Measurements from ENCODE around the gene ARHGEF6. TPM values are rescaled to one million over a fixed set of nuclear protein-coding genes. Genes with fewer than 3 reads are reported as not detected.

ARHGEF6 gene
- total RNA-seq, 1 donor from 2014 or later: 4.7 TPM

DNA sequence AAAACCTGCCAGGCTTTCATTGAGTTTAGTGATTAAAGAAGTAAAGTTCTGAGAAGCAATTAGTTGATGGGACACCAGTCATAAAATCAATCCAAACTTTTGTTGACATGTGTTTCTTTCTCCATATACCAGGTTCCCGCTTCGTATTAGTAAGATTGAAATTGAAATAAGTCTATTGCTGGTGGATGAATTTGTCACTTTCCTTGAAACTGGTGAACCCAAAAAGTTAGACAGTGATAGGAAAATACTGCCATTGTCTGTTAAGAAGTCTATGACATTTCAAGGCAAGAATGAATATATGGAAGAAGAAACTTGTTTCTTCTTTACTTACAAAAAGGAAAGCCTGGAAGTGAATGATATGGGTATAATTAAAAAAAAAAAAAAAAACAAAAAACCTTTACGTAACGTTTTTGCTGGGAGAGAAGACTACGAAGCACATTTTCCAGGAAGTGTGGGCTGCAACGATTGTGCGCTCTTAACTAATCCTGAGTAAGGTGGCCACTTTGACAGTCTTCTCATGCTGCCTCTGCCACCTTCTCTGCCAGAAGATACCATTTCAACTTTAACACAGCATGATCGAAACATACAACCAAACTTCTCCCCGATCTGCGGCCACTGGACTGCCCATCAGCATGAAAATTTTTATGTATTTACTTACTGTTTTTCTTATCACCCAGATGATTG lies 132.9 kb downstream of the ARHGEF6 start, which contains the start of gene CD40LG:
TSS of gene CD40LG (plus strand) at position 482 of the 684 bp plus-strand sequence. CDS start at position 573, 91 bp downstream.
- TF ChIP-seq, protein P1, sequence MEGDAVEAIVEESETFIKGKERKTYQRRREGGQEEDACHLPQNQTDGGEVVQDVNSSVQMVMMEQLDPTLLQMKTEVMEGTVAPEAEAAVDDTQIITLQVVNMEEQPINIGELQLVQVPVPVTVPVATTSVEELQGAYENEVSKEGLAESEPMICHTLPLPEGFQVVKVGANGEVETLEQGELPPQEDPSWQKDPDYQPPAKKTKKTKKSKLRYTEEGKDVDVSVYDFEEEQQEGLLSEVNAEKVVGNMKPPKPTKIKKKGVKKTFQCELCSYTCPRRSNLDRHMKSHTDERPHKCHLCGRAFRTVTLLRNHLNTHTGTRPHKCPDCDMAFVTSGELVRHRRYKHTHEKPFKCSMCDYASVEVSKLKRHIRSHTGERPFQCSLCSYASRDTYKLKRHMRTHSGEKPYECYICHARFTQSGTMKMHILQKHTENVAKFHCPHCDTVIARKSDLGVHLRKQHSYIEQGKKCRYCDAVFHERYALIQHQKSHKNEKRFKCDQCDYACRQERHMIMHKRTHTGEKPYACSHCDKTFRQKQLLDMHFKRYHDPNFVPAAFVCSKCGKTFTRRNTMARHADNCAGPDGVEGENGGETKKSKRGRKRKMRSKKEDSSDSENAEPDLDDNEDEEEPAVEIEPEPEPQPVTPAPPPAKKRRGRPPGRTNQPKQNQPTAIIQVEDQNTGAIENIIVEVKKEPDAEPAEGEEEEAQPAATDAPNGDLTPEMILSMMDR (IDR thresholded peaks at IDR 0.05; ENCODE audit: insufficient read depth, low read depth, low read length): no peak
- TF ChIP-seq EZH2 (IDR thresholded peaks at IDR 0.05; ENCODE audit: insufficient read depth, low read length): no peak
- H3K27ac Mint-ChIP-seq (ENCODE audit: unreplicated experiment): no peak within 1 kb of the TSS

DNA sequence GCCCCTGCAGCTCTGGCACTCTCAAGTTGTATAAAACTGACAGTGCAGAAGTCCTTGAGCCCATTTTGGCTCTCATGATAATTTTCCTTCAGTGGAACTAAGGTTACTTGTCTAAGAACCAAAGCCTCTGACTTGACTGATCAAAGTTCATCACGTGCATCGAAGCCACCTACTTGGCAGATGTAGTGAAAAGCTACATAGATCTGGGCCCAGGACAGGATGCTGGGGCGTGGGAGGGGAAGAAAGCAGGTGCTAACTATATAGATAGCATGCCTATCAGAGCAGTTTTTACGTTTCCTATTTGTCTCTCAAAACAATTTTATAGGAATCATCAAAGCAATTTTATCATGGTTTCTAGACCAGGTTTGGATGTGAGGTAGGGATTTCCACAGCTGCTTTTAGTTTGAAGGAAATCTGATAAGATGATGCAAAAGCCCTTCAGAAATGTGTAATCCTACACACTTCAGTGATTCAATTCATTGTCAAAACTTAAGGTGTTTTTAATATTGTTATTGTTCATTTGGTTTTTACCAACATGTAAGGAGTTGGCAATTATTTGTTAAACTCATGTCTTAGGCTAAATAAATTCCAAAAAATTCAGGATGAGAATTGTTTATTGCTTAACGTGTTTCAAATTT lies 134.0 kb downstream of the ARHGEF6 start:
- Histone ChIP-seq H3K36me3 (ENCODE audit: insufficient read depth, low read length) (no peaks in the 10 kb centered on the region), H3K4me2 (ENCODE audit: low read length) (no peak overlapping the region), H3K4me3 (ENCODE audit: insufficient read depth, low read depth, low read length) (no peak overlapping the region), H3K4me1 (ENCODE audit: insufficient read depth, low read length) (no peaks in the 10 kb centered on the region), H3K27ac (ENCODE audit: low read depth, low read length) (no peak overlapping the region), H3K79me2 (ENCODE audit: insufficient read depth, low read length) (no peaks in the 10 kb centered on the region), H3K27me3 (ENCODE audit: insufficient read depth, low read length) (no peaks in the 10 kb centered on the region), H4K20me1 (ENCODE audit: insufficient read depth, low read length) (no peaks in the 10 kb centered on the region), H2AFZ (ENCODE audit: low read depth, low read length) (no peak overlapping the region), H3K9me3 (ENCODE audit: insufficient read depth, low read depth, low read length) (no peaks in the 10 kb centered on the region), H3K9ac (ENCODE audit: low read length) (no peak overlapping the region)
- Mint-ChIP-seq H3K4me1 (ENCODE audit: low read depth, unreplicated experiment) (no peaks in the 10 kb centered on the region), H3K27ac (ENCODE audit: unreplicated experiment) (no peak overlapping the region), H3K27me3 (ENCODE audit: low read depth, unreplicated experiment) (no peaks in the 10 kb centered on the region), H3K36me3 (ENCODE audit: low read depth, unreplicated experiment) (no peaks in the 10 kb centered on the region), H3K9me3 (ENCODE audit: unreplicated experiment) (peaks cover 3% of the 10 kb centered on the region), H3K4me3 (ENCODE audit: unreplicated experiment) (no peak overlapping the region)
- DNase-seq (ENCODE audit: low read depth): no peak
- no peak for TF ChIP-seq EZH2 (IDR thresholded peaks at IDR 0.05; ENCODE audit: insufficient read depth, low read length)
- TF ChIP-seq, protein P1 (IDR thresholded peaks at IDR 0.05; ENCODE audit: insufficient read depth, low read depth, low read length): no peak
- FAIRE-seq: no peak

More for the DNA sequence above, 132.9 kb downstream of the ARHGEF6 start, which contains the start of gene CD40LG:
- H3K36me3 ChIP-seq (ENCODE audit: insufficient read depth, low read length): no peaks in the 10 kb centered on the region
- no peak within 1 kb of the TSS for H3K27ac ChIP-seq (ENCODE audit: low read depth, low read length)
- no peaks in the 10 kb centered on the region for H3K79me2 ChIP-seq (ENCODE audit: insufficient read depth, low read length)
- FAIRE-seq (peak; percentile 76), DNase-seq (ENCODE audit: low read depth) (no peak)
- H3K9ac ChIP-seq (ENCODE audit: low read length): no peak within 1 kb of the TSS
- H3K27me3 ChIP-seq (ENCODE audit: insufficient read depth, low read length): no peaks in the 10 kb centered on the region
- peaks cover 3% of the 10 kb centered on the region for H3K9me3 Mint-ChIP-seq (ENCODE audit: unreplicated experiment)
- no peaks in the 10 kb centered on the region for H3K27me3 Mint-ChIP-seq (ENCODE audit: low read depth, unreplicated experiment)
- no peaks in the 10 kb centered on the region for H3K9me3 ChIP-seq (ENCODE audit: insufficient read depth, low read depth, low read length)
- no peak within 1 kb of the TSS for H3K4me2 ChIP-seq (ENCODE audit: low read length)
- H3K36me3 Mint-ChIP-seq (ENCODE audit: low read depth, unreplicated experiment): no peaks in the 10 kb centered on the region
- H3K4me1 Mint-ChIP-seq (ENCODE audit: low read depth, unreplicated experiment): no peaks in the 10 kb centered on the region
- H4K20me1 ChIP-seq (ENCODE audit: insufficient read depth, low read length): no peaks in the 10 kb centered on the region
- no peak within 1 kb of the TSS for H2AFZ ChIP-seq (ENCODE audit: low read depth, low read length)
- no peaks in the 10 kb centered on the region for H3K4me1 ChIP-seq (ENCODE audit: insufficient read depth, low read length)
- H3K4me3 Mint-ChIP-seq (ENCODE audit: unreplicated experiment): no peak within 1 kb of the TSS
- H3K4me3 ChIP-seq (ENCODE audit: insufficient read depth, low read depth, low read length): no peak within 1 kb of the TSS

DNA sequence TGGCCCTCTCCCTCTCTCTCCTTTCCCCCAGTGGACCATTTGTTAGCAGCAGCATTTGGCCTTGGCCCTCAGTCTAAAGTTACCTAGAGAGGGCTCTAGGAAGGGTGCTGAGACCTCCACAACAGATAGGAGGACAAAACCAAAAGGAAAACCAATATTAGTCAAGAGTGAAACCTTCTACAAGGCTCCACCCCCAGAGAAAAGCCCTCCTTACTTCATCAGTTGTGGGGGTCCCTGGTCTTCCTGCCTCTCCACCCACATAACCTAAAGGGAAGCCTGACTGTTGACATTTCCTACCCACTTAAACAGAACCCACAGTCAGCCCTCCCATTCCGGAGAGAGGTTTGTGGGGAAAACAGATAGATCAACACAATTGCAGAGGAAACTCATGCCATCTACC lies 137.5 kb downstream of the ARHGEF6 start:
- H4K20me1 ChIP-seq (ENCODE audit: insufficient read depth, low read length): no peaks in the 10 kb centered on the region
- H2AFZ ChIP-seq (ENCODE audit: low read depth, low read length): no peak overlapping the region
- no peak for FAIRE-seq
- no peak overlapping the region for H3K9ac ChIP-seq (ENCODE audit: low read length)
- H3K79me2 ChIP-seq (ENCODE audit: insufficient read depth, low read length): no peaks in the 10 kb centered on the region
- no peak overlapping the region for H3K4me3 ChIP-seq (ENCODE audit: insufficient read depth, low read depth, low read length)
- Mint-ChIP-seq H3K36me3 (ENCODE audit: low read depth, unreplicated experiment) (no peaks in the 10 kb centered on the region), H3K9me3 (ENCODE audit: unreplicated experiment) (peaks cover 3% of the 10 kb centered on the region), H3K27me3 (ENCODE audit: low read depth, unreplicated experiment) (peaks cover 1% of the 10 kb centered on the region), H3K4me1 (ENCODE audit: low read depth, unreplicated experiment) (no peaks in the 10 kb centered on the region), H3K4me3 (ENCODE audit: unreplicated experiment) (no peak overlapping the region), H3K27ac (ENCODE audit: unreplicated experiment) (no peak overlapping the region)
- H3K9me3 ChIP-seq (ENCODE audit: insufficient read depth, low read depth, low read length): no peaks in the 10 kb centered on the region
- no peaks in the 10 kb centered on the region for H3K27me3 ChIP-seq (ENCODE audit: insufficient read depth, low read length)
- no peaks in the 10 kb centered on the region for H3K36me3 ChIP-seq (ENCODE audit: insufficient read depth, low read length)
- H3K4me1 ChIP-seq (ENCODE audit: insufficient read depth, low read length): no peaks in the 10 kb centered on the region
- no peak for TF ChIP-seq EZH2 (IDR thresholded peaks at IDR 0.05; ENCODE audit: insufficient read depth, low read length)
- TF ChIP-seq, protein P1 (IDR thresholded peaks at IDR 0.05; ENCODE audit: insufficient read depth, low read depth, low read length): no peak
- H3K27ac ChIP-seq (ENCODE audit: low read depth, low read length): no peak overlapping the region
- H3K4me2 ChIP-seq (ENCODE audit: low read length): no peak overlapping the region
- DNase-seq (ENCODE audit: low read depth): no peak

All from astrocyte (in vitro differentiated cells and primary cell).